Left kidney (tissue), 2 donors: Measurements from ENCODE around the gene BORA. TPM values are rescaled to one million over a fixed set of nuclear protein-coding genes. Genes with fewer than 3 reads are reported as not detected.
"Not testable (repeated sequence)": the region's sequence is repeated elsewhere in the genome, so short reads cannot be mapped to it uniquely, and the experiment has no call there.

Experiments
- DNase-seq: peaks from one replicate; pipeline ENCODE4 v3.0.0-alpha.2; 2013
- polyA plus RNA-seq: library from polyadenylated mRNA; unstranded; fragments of 120-200 nt; gene quantifications from one replicate; pipeline ENCODE4 v1.2.1, GENCODE V29; 2013; ENCODE audit not compliant: insufficient read length

Gene BORA
- polyA plus RNA-seq, 1 donor = 14.6 TPM

DNA sequence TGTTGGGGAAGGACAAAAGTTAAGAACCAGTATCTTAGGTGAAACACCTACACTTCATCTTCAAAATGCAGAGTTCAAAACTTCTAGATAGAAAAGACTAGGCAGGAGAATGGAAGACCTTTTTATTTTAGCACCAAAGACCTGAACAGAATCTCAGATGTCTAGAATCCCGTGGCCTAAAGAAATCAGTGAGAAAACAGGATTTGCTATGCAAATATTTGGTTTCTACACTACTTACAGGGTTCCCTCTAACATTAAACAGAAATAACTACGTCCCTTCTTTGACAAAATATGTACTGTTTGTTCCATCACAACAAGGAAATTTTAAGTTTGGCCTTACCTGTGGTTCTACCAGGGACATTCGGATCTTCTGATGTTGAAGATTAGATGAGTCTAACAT lies 32.5 kb downstream of the BORA start:
- DNase-seq = no peak

DNA sequence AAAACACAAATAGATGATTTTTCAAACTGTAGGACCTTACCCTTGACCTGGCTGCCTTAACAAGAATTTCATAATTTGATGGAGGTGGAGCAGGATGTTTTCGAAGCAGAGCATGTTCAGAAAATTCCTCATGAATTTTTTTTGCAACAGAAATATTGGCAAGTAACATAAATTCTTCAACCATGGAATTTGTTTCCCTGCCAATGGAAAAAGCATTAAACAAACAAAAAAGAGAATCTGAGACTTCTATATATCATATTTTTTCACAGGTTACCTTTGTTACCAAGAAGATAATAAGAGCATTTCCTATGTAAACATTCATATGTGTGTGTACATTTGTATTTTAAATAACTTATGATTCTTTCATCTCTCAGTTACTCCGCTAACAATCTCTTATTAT lies 35.7 kb downstream of the BORA start:
- DNase-seq = no peak

DNA sequence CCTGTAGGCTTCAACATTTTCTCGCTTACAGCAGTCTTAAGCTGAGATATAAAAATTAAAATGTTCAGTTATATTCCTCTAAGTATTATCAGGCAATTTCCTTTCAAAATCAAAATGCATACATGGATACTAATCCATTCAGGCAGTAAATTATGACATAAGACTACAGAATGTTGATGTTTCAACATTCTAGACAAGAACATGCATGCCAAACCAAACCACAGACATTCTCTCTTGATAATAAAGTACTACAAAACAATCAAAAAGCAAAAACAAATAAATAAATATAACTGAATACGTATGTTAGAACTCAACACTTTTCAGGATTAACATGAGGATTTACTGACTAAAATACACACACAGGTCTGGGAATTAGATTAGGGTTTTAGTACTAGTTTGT lies 46.3 kb downstream of the BORA start:
- DNase-seq = no peak

DNA sequence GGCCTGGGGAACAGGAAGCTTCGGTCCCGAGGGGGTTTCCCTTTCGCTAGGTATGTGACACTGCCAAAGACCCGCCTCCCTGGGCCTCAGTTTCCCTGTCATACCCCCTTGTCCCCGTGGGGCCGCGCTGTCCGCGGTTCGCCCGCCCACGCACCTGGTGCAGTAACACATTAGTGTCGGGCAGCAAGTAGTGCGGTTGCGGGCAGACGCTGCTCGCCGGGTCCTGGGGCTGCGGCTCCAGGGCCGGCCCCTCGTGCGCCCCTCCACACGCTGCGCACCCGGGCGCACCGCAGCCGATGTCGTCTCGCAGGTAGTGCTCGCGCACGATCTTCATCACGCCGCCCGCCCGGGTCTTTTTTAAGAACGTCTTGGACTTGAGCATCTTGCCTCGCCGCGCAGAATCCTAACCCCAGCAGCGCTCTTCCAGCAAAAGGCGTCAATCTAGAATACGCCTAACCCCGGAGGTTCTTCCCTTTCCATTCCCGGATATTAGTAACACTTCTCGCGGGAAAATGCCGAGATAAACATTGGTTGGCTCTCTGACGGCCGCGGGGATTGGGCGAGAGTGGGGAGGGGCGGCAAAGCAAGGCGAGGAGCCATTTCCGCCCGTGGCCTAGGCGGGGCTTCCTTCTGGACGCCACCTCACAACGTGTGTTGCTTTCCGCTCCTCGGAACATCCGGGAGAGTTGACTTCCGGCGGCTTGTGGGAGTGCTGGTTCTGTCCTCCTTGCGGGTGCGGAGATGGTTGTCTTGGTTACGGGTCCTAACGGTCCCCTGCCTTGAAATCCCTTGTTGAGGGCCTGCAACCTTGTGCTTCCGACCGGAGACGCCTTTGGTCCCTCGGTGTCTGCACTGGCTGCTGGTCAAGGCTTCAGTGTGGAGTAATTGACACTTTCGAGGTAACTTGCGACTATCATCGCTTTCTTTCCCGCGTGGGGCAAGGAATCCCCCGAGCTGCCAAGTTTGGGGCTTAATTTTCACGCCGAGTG lies 54.0 kb downstream of the BORA start, which contains the start of the genes DIS3 and PIBF1:
DIS3 (minus strand) TSS at position 450 of the 989 bp plus-strand sequence; CDS start at position 382, 68 bp downstream.
PIBF1 (plus strand) TSS at position 683 of the 989 bp plus-strand sequence. CDS start 1,337 bp downstream, outside the sequence.
- peak; percentile 98 for DNase-seq

DNA sequence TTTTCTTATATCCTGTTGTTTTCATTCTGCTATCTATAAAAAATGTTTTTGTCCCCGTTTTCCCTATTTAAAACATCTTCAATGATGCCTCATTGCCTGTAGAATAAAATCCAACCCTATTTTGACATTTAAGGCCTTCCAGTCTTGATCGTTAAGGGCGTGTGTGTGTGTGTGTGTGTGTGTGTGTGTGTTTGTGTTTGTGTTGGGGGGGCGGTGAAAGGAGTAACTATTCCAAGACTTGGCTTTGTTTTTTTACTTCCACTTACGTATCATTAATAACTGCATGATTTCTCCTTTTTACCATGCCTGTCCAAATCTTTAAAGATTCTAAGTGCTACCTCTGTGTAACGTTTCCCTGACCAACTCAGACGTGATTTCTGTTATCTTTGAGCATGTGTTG lies 55.0 kb downstream of the BORA start:
- no peak for DNase-seq

DNA sequence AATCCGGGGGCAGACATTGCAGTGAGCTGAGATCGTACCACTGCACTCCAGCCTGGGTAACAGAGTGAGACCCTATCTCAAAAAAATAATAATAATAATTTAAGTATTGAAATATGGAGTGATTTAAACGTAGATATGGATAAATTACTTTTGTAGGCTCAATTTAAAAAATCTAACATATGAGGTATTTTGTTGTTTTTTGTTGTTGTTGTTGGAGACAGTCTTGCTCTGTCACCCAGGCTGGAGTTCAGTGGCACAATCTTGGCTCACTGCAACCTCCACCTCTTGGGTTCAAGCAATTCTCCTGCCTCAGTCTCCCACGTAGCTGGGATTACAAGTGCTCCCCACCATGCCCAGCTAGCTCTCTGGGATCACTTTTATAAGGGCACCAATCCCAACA lies 57.0 kb downstream of the BORA start:
- DNase-seq = not testable (repeated sequence)

DNA sequence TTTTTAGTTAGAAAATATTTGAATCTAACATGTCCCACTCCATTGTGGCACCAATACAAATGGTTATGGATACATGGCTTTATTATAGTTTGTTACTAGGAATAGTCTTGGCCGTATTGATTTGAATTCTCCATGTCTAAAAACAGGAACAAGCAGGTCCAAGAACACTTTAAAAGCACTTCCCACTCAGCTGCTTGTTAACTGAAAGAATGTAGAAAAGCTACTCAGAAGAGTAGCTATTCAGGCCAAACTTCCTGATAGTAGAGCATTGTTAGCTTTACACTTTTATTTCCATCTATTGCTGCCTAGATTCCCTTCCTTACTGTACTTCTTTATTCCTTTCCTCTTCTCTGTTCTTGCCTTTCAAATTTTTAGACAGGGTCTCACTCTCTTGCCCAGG lies 61.1 kb downstream of the BORA start:
- DNase-seq = no peak

DNA sequence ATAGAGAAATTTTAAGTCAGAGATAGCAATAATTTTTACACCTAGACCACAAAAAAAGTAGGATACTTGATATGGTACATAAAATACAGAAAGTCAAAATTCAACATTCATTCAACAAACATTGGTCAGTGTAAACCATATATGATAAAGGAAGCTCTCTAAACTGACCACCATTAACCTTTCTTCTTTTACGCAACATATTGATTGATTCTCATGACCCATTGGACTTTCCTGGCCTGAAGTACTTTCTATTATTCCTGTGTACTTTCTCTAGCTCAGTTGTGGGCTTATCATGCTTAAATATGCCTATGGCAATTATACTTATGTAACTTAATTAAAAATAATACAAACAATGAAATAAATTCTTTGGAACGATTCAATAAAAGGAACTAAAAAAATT lies 64.9 kb downstream of the BORA start:
- no peak for DNase-seq

DNA sequence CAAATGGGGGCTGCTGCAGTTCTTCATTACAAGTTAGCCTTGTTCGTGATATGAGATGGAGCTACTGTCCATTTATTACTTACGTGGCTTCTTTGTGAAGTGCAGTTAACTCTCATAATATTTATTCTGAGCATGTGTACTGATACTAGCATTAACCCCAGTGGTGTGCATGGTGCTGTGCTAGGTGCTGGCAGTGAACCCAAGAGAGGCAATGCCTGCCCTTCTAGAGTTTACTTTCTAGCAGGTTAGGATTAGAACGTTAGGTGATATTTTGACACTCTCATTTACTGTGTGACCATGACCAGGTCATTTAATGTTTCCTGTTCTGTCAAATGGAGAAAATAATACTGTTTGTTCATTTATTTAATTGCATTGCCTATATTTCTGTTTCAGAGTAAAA lies 71.1 kb downstream of the BORA start:
- DNase-seq = no peak

DNA sequence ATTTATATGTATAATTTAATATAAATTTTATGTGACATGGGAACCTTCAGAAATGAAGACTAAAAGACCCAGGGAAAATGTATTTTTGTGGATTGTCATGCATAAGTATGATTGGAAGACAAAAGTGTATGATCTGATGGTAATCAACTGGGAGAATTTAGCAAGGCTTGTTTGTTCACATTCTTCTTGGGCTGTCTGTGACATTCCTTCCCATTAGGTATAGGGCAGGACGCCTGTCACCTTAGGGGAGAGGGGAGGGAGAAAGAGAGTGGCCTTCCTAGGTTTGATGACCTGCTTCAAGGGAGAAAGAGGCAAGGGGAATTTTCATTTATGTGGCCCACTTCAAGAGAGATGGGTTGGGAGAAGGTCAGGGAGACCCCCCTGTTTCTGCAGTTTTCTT lies 76.6 kb downstream of the BORA start:
- DNase-seq = no peak

Other genes starting within 250 kb of the BORA start
- gene MZT1, start 294 bp upstream of the BORA start, polyA plus RNA-seq = 22.3 TPM
- gene DIS3, start 54.0 kb downstream of the BORA start, polyA plus RNA-seq = 43.3 TPM
- 42.7 TPM for gene PIBF1, start 54.2 kb downstream of the BORA start, polyA plus RNA-seq